Keratinocyte (primary cell): ENCODE data around the gene PCNX4. TPM values are rescaled to one million over a fixed set of nuclear protein-coding genes. Genes with fewer than 3 reads are reported as not detected.

Experiments
- DNase-seq: peaks from one replicate; pipeline ENCODE4 v3.0.0-alpha.2; 2011; ENCODE audit warnings: low read depth, missing footprints, low spot score
- FAIRE-seq: peaks from 2 replicates; lab custom pipeline; 2011; peaks lifted over from hg19 to GRCh38; lab: Jason Lieb, UNC
- H2AFZ ChIP-seq: 2 replicates; pipeline ENCODE4 v1.6.0; 2012; ENCODE audit warnings: low read length, control low read depth, inconsistent platforms; ENCODE audit not compliant: control insufficient read depth
- H3K27ac ChIP-seq: 2 replicates; pipeline ENCODE4 v1.5.1; 2011; ENCODE audit warnings: low read length; ENCODE audit not compliant: control insufficient read depth, insufficient read depth
- H3K27me3 ChIP-seq: 3 replicates; pipeline ENCODE4 v1.6.0; 2011; ENCODE audit warnings: low read length; ENCODE audit not compliant: control insufficient read depth, insufficient read depth; ENCODE audit errors: extremely low read depth
- H3K36me3 ChIP-seq, 2 experiments: 2 replicates in 1 of 2; 3 replicates in 1 of 2; pipeline ENCODE4 v1.5.1; 2011; ENCODE audit warnings: low read length in 2 of 2, mild to moderate bottlenecking in 1 of 2; ENCODE audit not compliant: control insufficient read depth in 2 of 2, insufficient read depth in 2 of 2; ENCODE audit errors: extremely low read depth in 1 of 2
- H3K4me1 ChIP-seq: 3 replicates; pipeline ENCODE4 v1.5.1; 2011; ENCODE audit warnings: low read length; ENCODE audit not compliant: control insufficient read depth, insufficient read depth; ENCODE audit errors: extremely low read depth
- H3K4me2 ChIP-seq: 3 replicates; pipeline ENCODE4 v1.6.0; 2011; ENCODE audit warnings: low read depth, low read length; ENCODE audit not compliant: control insufficient read depth, insufficient read depth; ENCODE audit errors: extremely low read depth
- H3K4me3 ChIP-seq, 3 experiments: fragments of 200-600 bp in 1 of 3; sonication (generic) in 1 of 3; 2 replicates in 2 of 3; 3 replicates in 1 of 3; pipeline ENCODE4 v1.5.1; 2011 to 2016; ENCODE audit warnings: low read length in 3 of 3, mild to moderate bottlenecking in 3 of 3, control low read depth in 2 of 3, inconsistent platforms in 1 of 3, low read depth in 1 of 3, mixed read lengths in 1 of 3, mixed run types in 1 of 3, moderate library complexity in 1 of 3; ENCODE audit not compliant: control insufficient read depth in 2 of 3, insufficient read depth in 2 of 3; ENCODE audit errors: extremely low read depth in 1 of 3
- H3K79me2 ChIP-seq: 2 replicates; pipeline ENCODE4 v1.6.0; 2012; ENCODE audit warnings: low read length; ENCODE audit not compliant: control insufficient read depth, insufficient read depth
- H3K9ac ChIP-seq: 3 replicates; pipeline ENCODE4 v1.6.0; 2011; ENCODE audit warnings: low read length; ENCODE audit not compliant: control insufficient read depth, insufficient read depth; ENCODE audit errors: extremely low read depth
- H3K9me1 ChIP-seq: 3 replicates; pipeline ENCODE4 v1.6.0; 2011; ENCODE audit warnings: low read length; ENCODE audit not compliant: control insufficient read depth, insufficient read depth; ENCODE audit errors: extremely low read depth
- H3K9me3 ChIP-seq: 2 replicates; pipeline ENCODE4 v1.5.1; 2012; ENCODE audit warnings: low read depth, low read length; ENCODE audit not compliant: control insufficient read depth
- H4K20me1 ChIP-seq: 3 replicates; pipeline ENCODE4 v1.6.0; 2011; ENCODE audit warnings: low read length; ENCODE audit not compliant: control insufficient read depth, insufficient read depth; ENCODE audit errors: extremely low read depth
- CTCF ChIP-seq, 3 experiments: IDR thresholded peaks in 1 of 3; conservative IDR thresholded peaks in 1 of 3; optimal IDR thresholded peaks in 1 of 3; 2 replicates in 2 of 3; 3 replicates in 1 of 3; pipeline versions ENCODE3 to v1.5.1; 2011; ENCODE audit warnings: low read length in 3 of 3, mild to moderate bottlenecking in 3 of 3, moderate library complexity in 2 of 3, control low read depth in 1 of 3, inconsistent platforms in 1 of 3; ENCODE audit not compliant: insufficient read depth in 2 of 3; ENCODE audit errors: extremely low read depth in 1 of 3
- EZH2 ChIP-seq: IDR thresholded peaks from one replicate; pipeline ENCODE4 v1.6.1; 2012; ENCODE audit warnings: inconsistent platforms, mild to moderate bottlenecking, low read length, moderate library complexity
- dilution Hi-C: fragments of 300-500 bp; cut with MboI; formaldehyde crosslinking; loops from one replicate; pipeline ENCODE4 v1.7.0; 2020; ENCODE audit warnings: low sequenced_read_pairs; ENCODE audit not compliant: extremely low pct_ligation_motif_present
- polyA plus RNA-seq, 5 experiments: library from polyadenylated mRNA; depleted of rRNA in 3 of 5; stranded (reverse) in 3 of 5; stranded (forward) in 1 of 5; unstranded in 1 of 5; fragments of >200 nt; gene quantifications; 1 replicate in 1 of 5; 2 replicates in 3 of 5; 3 replicates in 1 of 5; pipeline versions ENCODE4 v1.2.1 to v1.2.3, GENCODE V29; 2011 to 2012; ENCODE audit warnings: missing spikeins in 2 of 5, low read depth in 1 of 5, low replicate concordance in 1 of 5

Gene PCNX4
- polyA plus RNA-seq, 1 donor (not counting 4 experiments of a cell fraction or from before 2014, with no cell fraction given): 49.8 TPM

- dilution Hi-C loops: no loop called here
- Histone ChIP-seq H3K9me3 (no peaks in the 10 kb centered on the region), H3K9ac (peak overlapping the region; percentile 99), H3K4me3 (peak overlapping the region; percentile 68 to 99 (median 98)), H3K9me1 (peaks cover 3% of the 10 kb centered on the region), H3K79me2 (peaks cover 59% of the 10 kb centered on the region), H3K4me2 (peak overlapping the region; percentile 92), H4K20me1 (peaks cover 6% of the 10 kb centered on the region), H3K27ac (peak overlapping the region; percentile 100), H3K4me1 (peaks cover 21% of the 10 kb centered on the region), H3K27me3 (no peaks in the 10 kb centered on the region), H3K36me3 (peaks cover 0 to 6% of the 10 kb centered on the region in 2 experiments), H2AFZ (no peak overlapping the region)
- TF ChIP-seq EZH2 (no peak), CTCF (optimal IDR thresholded peaks at IDR 0.05 in 1 of 3, IDR thresholded peaks at IDR 0.05 in 1 of 3, conservative IDR thresholded peaks at IDR 0.05 in 1 of 3; ENCODE audit: extremely low read depth in 1 of 3, insufficient read depth in 2 of 3, low read length in 3 of 3) (no peak)
- DNase-seq (no peak), FAIRE-seq (no peak)
Measured at GRCh38 chr14:60093080-60093479, 1.4 kb downstream of the PCNX4 start.

- FAIRE-seq: no peak
- peak overlapping the region; percentile 100 for H3K27ac ChIP-seq
Measured at GRCh38 chr14:60093606-60094005, 1.9 kb downstream of the PCNX4 start.

More at GRCh38 chr14:60093606-60094005, 1.9 kb downstream of the PCNX4 start:
- peaks cover 64% of the 10 kb centered on the region for H3K79me2 ChIP-seq
- no peak for TF ChIP-seq CTCF (optimal IDR thresholded peaks at IDR 0.05 in 1 of 3, IDR thresholded peaks at IDR 0.05 in 1 of 3, conservative IDR thresholded peaks at IDR 0.05 in 1 of 3; ENCODE audit: extremely low read depth in 1 of 3, insufficient read depth in 2 of 3, low read length in 3 of 3)
- no peaks in the 10 kb centered on the region for H3K9me3 ChIP-seq
- H3K9ac ChIP-seq: peak overlapping the region; percentile 99
- dilution Hi-C loops: no loop called here
- H2AFZ ChIP-seq: no peak overlapping the region
- peaks cover 6% of the 10 kb centered on the region for H4K20me1 ChIP-seq
- H3K4me2 ChIP-seq: peak overlapping the region; percentile 92
- peak overlapping the region; percentile 68 to 99 (median 98) for H3K4me3 ChIP-seq
- DNase-seq: no peak
- peaks cover 0 to 6% of the 10 kb centered on the region in 2 experiments for H3K36me3 ChIP-seq
- peaks cover 21% of the 10 kb centered on the region for H3K4me1 ChIP-seq
- H3K9me1 ChIP-seq: peaks cover 3% of the 10 kb centered on the region
- H3K27me3 ChIP-seq: no peaks in the 10 kb centered on the region
